Kidney epithelial cell (primary cell): Measurements from ENCODE around the gene UGT1A7. TPM values are rescaled to one million over a fixed set of nuclear protein-coding genes. Genes with fewer than 3 reads are reported as not detected.

Experiments
- DNase-seq: peaks from one replicate; pipeline ENCODE4 v3.0.0-alpha.2; 2010; ENCODE audit warnings: low read depth
- H3K27me3 ChIP-seq: 2 replicates; pipeline ENCODE4 v1.6.0; 2011; ENCODE audit warnings: low read length; ENCODE audit not compliant: control insufficient read depth, insufficient read depth
- H3K36me3 ChIP-seq: 2 replicates; pipeline ENCODE4 v1.5.1; 2011; ENCODE audit warnings: low read length; ENCODE audit not compliant: control insufficient read depth, insufficient read depth
- H3K4me3 ChIP-seq: 2 replicates; pipeline ENCODE4 v1.5.1; 2011; ENCODE audit warnings: low read depth, mild to moderate bottlenecking, control low read depth, low read length
- total RNA-seq: library from RNA; depleted of rRNA; stranded (reverse); fragments of >200 nt; gene quantifications from 2 replicates; pipeline ENCODE4 v1.2.3, GENCODE V29; 2015
- TF ChIP-seq, protein P1 (sequence below): IDR thresholded peaks from 2 replicates; pipeline ENCODE4 v1.5.1; 2011; ENCODE audit warnings: mild to moderate bottlenecking, moderate library complexity, low read length, control low read depth, inconsistent platforms; ENCODE audit not compliant: insufficient read depth, poor library complexity, severe bottlenecking

UGT1A7 gene
- total RNA-seq, 1 donor from 2014 or later, result not detected

DNA sequence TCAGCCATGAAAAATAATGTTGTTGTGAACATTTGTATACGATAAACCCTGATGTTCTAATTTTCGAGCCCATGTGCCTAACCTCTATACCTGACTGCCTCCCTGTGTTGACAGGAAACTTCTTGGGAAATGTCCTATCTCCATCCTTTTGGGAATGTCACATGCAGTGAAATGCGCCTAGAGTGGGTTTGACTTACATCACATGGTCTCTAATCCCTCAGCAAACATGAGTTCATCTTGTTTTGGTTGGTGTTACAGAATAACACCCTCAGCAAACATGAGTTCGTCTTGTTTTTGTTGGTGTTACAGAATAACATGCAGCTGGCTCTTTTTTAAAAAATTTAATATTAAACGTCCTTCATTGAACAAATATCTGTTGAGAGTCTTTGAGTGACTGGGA is 6.6 kb downstream of the UGT1A7 start:
- Histone ChIP-seq H3K36me3 (no peaks in the 10 kb centered on the region), H3K27me3 (no peaks in the 10 kb centered on the region), H3K4me3 (no peak overlapping the region)
- no peak for DNase-seq
- TF ChIP-seq, protein P1, sequence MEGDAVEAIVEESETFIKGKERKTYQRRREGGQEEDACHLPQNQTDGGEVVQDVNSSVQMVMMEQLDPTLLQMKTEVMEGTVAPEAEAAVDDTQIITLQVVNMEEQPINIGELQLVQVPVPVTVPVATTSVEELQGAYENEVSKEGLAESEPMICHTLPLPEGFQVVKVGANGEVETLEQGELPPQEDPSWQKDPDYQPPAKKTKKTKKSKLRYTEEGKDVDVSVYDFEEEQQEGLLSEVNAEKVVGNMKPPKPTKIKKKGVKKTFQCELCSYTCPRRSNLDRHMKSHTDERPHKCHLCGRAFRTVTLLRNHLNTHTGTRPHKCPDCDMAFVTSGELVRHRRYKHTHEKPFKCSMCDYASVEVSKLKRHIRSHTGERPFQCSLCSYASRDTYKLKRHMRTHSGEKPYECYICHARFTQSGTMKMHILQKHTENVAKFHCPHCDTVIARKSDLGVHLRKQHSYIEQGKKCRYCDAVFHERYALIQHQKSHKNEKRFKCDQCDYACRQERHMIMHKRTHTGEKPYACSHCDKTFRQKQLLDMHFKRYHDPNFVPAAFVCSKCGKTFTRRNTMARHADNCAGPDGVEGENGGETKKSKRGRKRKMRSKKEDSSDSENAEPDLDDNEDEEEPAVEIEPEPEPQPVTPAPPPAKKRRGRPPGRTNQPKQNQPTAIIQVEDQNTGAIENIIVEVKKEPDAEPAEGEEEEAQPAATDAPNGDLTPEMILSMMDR, result no peak

- H3K27me3 ChIP-seq, result no peaks in the 10 kb centered on the region
- no peaks in the 10 kb centered on the region for H3K36me3 ChIP-seq
- TF ChIP-seq, protein P1, result no peak
- no peak overlapping the region for H3K4me3 ChIP-seq
- no peak for DNase-seq
Measured at GRCh38 chr2:233689031-233689430, 7.3 kb downstream of the UGT1A7 start.

DNA sequence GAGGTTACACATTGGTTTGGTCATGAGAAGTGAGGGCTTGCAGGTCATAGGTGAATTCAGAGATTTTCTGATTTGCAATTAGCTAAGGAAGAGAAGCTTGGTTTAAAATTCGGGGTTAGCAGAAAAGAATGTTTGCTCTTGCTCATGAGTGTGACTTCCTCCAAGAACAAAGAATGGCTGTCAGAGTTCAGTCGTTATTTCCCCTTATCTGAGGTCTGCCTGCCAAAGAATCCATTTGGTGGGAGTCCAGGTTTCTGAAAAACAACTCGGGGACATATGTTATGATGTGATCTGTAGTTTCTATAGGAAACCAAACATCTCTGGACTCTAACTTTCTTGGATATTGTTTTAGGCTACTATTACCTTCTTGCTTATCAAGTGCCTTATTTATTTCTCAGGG is 7.8 kb downstream of the UGT1A7 start:
- TF ChIP-seq, protein P1, result no peak
- H3K4me3 ChIP-seq, result no peak overlapping the region
- no peak for DNase-seq
- no peaks in the 10 kb centered on the region for H3K27me3 ChIP-seq
- H3K36me3 ChIP-seq, result no peaks in the 10 kb centered on the region

GRCh38 chr2:233690444-233690843 is 8.7 kb downstream of the UGT1A7 start:
- Histone ChIP-seq H3K36me3 (no peaks in the 10 kb centered on the region), H3K27me3 (no peaks in the 10 kb centered on the region), H3K4me3 (no peak overlapping the region)
- TF ChIP-seq, protein P1, result no peak
- DNase-seq, result peak; percentile 23

GRCh38 chr2:233691443-233692433 is 10.0 kb downstream of the UGT1A7 start:
- Histone ChIP-seq H3K4me3 (no peak overlapping the region), H3K36me3 (no peaks in the 10 kb centered on the region), H3K27me3 (no peaks in the 10 kb centered on the region)
- DNase-seq, result no peak
- TF ChIP-seq, protein P1, result no peak
